Mammary microvascular endothelial cell (primary cell): ENCODE data around the gene NFILZ. TPM values are rescaled to one million over a fixed set of nuclear protein-coding genes. Genes with fewer than 3 reads are reported as not detected.

Experiments
- total RNA-seq: library from RNA; depleted of rRNA; stranded (reverse); fragments of >200 nt; gene quantifications from 2 replicates; pipeline ENCODE4 v1.2.3, GENCODE V29; 2015

NFILZ gene
- not detected in 2 replicates for total RNA-seq

GRCh38 chr19:8629996-8630683 is at the start of gene NFILZ:
NFILZ (plus strand) TSS chr19:8630633; CDS start chr19:8676766, 46,133 bp downstream.

DNA sequence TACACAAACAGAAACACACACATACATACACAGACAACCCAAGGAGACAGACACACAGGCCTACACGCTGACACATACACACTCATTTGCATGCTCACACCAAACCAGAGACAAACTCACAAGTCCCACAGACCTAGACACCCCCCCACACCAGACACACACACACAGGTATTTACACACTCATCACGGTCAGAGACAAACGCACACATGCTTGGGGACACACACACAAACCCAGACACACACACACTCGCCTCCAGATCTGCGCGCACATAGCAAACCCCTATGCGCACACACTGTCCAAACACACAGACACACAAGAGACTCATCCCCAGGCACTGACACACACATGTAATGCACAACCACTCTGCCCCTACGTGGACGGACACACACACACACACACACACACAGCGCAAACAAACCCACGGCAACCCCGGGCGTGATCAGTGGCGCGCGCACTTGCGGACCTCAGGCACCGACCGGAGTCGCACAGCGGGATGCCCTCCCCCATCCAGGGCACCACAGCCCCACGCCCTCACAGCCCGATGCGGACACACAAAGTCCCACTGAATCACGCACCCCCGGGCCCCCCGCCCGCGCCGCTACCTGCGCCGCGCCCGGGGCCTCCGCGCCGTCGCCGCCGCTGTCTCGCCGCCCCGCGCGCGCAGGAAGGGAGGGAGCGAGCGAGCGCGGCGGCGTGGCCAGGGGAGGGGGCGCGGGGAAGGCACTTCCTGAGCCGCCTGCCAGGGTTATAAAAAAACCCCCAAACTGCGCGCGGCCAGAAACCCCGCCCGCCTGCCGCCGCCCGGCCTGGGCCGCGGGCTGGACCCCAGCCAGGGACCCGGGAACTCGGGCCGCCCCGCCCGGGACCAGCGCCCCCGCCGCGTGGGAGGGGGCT is 20.1 kb upstream of the NFILZ start, which contains the start of gene ADAMTS10:
TSS of gene ADAMTS10 (minus strand) at position 675 of the 895 bp plus-strand sequence. CDS start 5,005 bp downstream, outside the sequence.

Other genes starting within 250 kb of the NFILZ start
- gene RAB11B, start 240.3 kb upstream of the NFILZ start, total RNA-seq: 18.7 and 22.5 TPM in 2 replicates
- 153 and 159 TPM in 2 replicates for gene MARCHF2, start 217.3 kb upstream of the NFILZ start, total RNA-seq
- 101 and 103 TPM in 2 replicates for gene HNRNPM, start 185.7 kb upstream of the NFILZ start, total RNA-seq
- not detected in 2 replicates for gene PRAM1, start 128.0 kb upstream of the NFILZ start, total RNA-seq
- 2.9 and 5.9 TPM in 2 replicates for gene ZNF414, start 116.5 kb upstream of the NFILZ start, total RNA-seq
- gene MYO1F, start 53.2 kb upstream of the NFILZ start, total RNA-seq: 0.07 and 0.34 TPM in 2 replicates
- gene ADAMTS10, start 19.9 kb upstream of the NFILZ start, total RNA-seq: 11.8 and 12.3 TPM in 2 replicates
- gene ACTL9, start 68.2 kb downstream of the NFILZ start, total RNA-seq: not detected in 2 replicates
- not detected in 2 replicates for gene OR2Z1, start 91.0 kb downstream of the NFILZ start, total RNA-seq
- 2.9 and 5.6 TPM in 2 replicates for gene ZNF558, start 201.7 kb downstream of the NFILZ start, total RNA-seq
- not detected in 2 replicates for gene MBD3L1, start 201.7 kb downstream of the NFILZ start, total RNA-seq